GM21381 (cell line): ENCODE measurements around the gene PCNX2.
"Not testable (repeated sequence)": the region's sequence is repeated elsewhere in the genome, so short reads cannot be mapped to it uniquely, and the experiment has no call there.

Experiments used
- ATAC-seq: cut with Tn5 transposase; IDR thresholded peaks from one replicate; pipeline ENCODE4 v1.9.1; 2021; ENCODE audit warnings: mild to moderate bottlenecking, moderate library complexity; ENCODE audit not compliant: unreplicated experiment

Gene PCNX2

DNA sequence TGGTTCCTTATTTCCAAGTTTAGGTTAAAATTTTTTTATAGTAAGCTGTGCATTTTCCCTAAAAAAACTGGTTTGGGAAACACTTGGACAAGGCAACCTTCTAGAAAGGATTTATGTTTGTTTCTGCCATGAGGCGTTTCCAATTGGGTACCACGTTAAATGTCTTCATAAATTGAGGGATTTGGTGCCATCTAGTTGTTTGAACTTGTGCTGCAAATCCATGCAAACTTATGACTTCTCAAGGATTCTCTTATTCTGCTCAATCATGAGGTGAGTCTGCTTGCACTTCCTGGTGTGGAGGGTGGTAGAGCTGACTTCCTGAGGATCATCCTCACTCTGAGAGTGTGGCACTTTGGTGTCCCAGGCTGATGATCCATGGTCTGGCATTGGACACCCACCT, 123.3 kb downstream of the PCNX2 start:
- ATAC-seq = no peak

DNA sequence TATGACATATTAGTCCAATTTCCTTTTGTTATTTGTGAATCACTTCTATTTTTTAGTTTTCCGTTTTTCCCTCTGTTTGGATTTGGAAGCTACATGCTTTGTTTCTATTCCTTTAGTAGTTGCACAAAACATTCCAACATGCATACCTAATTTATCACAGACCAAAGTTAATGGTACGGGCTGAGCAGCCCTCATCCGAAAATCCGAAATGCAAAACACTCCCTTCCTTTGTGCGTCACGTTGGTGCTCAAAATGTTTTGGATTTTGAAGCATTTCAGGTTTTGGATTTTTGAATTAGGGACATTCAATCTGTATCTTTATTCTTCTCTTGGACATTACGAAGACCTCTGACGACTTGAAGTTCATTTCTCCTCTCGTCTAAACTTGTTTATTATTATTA, 124.8 kb downstream of the PCNX2 start:
- no peak for ATAC-seq

DNA sequence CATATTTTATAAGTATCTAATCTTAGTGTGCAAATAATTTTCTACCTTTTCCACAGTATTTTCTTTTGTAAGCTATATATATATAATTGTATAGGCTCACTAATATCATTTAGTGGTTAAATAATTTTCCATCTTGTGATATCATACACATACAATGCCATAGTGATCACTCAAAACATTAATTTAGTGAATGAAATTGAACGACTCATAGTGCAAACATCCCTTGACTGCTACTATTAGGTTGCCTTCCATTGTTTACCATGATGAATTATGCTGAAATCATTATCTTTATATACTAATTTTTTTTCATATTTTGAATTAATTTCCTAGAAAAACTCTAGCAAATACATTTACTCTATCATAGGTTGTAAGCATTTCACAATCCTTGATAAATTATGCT, 127.1 kb downstream of the PCNX2 start:
- ATAC-seq = no peak

DNA sequence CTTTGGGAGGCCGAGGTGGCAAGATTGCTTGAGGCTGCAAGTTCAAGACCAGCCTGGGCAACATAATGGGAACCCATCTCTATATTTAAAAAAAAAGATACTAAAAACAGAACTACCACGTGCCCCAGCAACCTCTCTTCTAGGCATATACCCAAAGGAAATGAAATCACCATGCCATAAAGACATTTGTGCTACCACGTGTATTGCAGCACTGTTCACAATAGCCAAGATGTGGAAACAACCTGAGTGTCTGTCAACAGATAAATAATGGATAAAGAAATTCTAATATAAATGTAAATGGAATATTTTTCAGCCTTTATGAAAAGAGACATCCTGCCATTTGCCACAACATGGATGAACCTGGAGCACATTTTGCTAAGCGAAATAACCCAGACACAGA, 128.6 kb downstream of the PCNX2 start:
- ATAC-seq = no peak

DNA sequence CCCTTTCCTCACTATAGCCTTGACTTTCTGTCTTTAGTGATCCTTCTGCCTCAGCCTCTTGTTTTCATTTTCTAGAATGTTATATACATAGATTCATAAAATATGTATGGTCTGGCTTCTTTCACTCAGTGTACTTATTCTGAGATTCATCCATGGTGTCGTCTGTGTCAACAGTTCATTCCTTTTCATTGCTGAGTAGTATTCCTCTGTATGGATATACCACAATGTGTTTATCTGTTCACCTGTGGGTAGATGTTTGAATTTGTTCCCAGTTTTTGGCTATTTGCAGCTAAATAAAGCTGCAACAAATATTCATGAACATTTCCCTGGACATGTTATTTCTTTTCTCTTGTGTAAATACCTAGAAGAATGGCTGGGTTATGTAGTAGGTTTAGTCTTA, 131.8 kb downstream of the PCNX2 start:
- no peak for ATAC-seq

DNA sequence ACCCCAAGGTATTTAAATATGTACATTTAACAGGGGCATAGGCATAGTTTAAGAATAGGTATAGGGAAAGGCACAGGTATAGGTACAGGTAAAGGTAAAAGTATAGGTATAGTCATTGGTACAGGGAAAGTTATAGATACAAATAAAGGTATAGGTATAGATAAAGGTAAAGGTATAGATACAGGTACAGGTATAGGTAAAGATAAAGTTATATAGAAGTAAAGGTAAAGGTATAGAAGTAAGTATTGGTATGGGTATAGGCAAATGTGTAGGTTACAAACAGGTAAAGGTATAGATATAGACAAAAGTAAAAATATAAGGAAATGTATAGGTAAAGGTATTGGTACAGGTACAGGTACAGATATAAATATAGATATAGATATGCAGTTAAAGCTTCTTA, 137.2 kb downstream of the PCNX2 start:
- ATAC-seq = no peak

DNA sequence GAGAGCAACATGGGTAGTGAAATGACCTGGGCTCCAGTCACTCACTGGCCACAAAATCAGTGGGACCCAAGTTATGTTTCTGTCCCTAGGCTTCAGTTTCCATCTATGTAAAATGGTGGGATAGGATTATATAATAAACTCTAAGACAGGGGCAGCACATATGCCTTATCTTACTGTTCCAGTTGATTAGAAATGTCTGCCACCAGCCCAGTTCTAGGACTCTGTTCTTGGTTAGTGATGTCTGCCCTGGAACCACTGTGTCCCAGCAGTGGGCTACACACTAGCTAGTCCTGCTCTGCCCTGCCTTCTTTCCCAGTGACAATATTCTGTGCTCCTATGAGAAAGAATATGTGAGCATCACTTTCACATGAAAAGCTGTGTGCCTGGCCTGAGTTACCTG, 138.3 kb downstream of the PCNX2 start:
- ATAC-seq = no peak

DNA sequence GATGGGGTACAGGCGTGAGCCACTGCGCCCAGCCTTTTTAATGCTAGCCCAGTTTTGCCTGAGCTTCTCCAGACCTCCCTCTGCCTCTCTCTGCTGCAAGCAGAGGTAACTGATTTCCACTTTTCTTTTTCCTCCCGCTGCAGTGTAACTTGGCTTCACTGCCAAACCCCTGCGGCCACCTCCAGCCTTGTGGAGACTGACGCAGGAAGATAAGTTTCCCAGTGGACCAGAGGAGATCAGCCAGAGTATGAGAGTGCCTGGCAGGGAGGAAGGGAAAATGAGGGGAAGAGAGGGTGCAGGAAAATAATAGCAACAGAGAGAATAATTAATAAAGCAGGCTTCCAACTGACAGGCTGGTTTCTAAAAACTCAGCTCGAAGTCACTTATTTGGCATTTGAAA, 143.7 kb downstream of the PCNX2 start:
- ATAC-seq = no peak

DNA sequence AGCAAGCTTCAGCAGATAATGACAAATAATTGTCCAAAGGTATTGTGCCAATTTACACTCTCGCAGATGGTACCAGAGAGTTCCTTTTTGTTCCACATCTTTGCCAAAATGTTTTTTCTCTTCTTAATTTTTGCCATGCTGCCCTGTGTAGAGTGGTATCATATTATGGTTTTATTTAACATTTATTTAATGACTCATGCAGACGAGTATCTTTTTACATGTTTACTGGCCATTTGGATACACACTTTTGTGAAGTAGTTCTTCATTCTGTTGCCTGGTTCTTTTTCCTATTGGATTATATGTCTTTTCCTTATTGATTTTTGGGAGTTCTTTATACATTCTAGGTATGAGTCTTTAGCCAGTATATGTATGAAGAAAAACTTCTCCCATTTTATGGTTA, 151.1 kb downstream of the PCNX2 start:
- ATAC-seq = no peak

DNA sequence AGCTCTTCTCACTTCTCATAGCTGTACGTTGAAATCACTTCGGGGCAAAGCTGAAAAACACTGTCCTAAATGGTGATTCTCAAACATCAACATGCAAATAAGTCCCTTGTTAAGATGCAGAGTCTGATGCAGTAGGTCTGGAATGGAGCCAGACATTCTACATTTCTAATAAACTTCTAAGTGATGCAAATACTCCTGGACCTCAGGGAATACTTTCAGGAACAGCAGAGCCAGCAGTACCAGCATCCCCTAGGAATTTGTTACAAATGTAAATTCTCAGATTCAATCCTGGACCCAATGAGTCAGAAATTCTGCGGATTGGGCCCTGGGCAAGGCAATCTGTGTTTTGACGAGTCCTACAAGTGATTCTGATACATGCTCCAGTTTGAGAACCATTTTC, 152.3 kb downstream of the PCNX2 start:
- ATAC-seq = no peak

DNA sequence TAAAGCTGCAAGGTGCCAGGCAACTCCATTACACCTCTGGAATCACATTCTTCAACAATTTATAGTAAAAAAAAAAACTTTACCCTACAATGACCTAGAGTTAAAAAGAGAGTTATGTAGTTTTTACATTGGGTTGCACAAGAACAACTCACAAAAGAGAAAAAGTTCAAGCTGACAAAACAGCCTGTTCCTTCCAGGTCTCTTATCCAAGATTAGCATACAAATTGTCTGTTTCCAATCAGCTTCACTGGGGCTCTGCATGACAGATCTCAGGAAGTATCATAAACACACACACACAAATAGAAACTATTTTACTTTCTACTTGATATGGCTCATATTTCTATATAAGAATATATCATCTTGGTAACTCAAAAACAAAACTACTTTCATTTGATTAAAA, 154.6 kb downstream of the PCNX2 start:
- ATAC-seq = no peak

DNA sequence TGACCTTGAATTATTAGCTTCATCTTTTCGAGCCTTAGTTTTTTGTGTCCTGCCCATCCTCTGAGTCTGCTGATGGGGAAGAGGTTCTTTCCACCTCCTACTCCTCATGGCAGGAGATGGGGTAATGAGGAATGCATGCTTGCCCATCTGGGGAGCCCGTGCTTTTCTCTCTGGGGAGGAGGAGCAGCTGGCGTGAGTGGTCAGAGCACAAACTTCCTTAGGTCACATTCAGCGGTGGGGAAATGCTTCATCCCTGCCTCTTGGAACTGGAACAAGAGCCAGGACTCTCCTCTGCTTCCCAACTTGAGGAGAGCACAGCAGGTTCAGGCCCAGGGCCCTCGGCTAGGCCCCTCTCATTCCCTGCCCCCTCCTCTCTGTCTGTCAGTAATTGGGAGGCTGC, 155.0 kb downstream of the PCNX2 start:
- ATAC-seq = no peak

DNA sequence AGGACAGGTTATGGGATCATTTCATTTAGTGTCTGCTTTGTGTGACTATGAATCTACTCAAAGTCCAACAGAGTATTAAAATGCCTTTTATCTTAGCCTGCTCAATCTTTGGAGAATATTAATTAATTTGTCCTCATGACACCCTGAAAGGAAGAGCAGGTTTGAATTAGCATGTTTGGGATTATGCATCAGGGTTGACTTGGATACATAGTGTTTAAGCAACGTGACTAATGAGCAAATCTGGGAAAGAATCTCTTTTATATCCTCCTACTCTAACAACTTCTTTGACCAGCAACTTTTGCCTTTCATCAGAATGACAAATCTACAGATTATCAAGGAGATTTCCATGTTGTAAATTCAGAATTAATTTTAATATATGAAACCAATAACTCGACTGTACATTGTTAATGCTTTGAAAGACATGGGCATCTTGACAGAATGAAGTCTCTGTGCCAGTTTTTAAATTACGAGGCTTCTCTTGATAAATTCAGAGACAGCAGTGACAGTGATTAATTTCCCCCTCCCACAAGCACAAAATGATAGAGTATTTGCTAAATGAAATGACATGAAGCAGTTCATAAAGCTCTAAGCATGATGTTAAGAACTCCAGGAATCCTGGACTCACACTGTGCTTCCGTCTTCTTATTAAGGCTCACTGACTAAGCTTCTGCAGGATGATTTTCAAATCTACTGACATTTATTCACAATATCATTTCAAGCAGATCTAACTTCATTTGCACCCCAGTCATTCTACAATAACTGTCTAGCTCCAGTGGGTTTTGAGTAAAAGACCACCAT, 156.5 kb downstream of the PCNX2 start:
- no peak for ATAC-seq

DNA sequence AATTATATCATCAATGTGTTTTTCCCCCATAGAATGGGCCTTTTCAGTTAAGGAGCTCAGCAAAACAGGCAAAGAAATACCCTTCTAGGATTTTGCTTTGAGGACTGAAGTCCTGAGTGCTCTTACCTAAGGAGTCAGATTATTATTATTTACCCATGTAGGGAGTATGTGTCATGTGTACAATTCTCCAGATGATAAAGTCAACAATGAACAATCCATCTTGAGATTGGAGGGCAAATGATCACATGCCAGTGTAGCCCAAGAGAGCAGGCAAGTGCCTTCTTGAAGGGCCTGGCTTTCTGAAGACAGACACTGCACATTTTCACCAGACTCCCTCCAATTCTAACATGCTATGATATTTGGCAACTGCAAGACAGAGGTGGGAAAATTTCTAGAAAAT, 159.7 kb downstream of the PCNX2 start:
- no peak for ATAC-seq

DNA sequence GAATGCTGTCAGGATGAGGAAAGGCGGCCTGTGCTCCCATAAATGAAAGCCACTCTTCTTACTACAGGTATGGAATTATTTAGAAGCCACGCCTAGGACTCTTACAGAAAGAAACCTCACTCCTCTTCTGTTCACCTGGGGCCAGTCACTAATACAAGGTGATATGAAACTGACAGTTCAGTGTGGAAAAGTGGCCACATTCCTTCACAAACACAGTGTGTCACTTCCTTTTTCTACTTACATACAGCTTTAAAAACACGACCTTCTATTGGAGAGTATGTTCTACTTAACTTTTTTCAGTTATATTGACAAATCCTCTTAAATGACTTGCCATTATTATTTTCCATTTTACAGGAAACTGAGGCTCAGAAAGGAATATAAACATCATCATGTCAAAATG, 163.1 kb downstream of the PCNX2 start:
- ATAC-seq = no peak

DNA sequence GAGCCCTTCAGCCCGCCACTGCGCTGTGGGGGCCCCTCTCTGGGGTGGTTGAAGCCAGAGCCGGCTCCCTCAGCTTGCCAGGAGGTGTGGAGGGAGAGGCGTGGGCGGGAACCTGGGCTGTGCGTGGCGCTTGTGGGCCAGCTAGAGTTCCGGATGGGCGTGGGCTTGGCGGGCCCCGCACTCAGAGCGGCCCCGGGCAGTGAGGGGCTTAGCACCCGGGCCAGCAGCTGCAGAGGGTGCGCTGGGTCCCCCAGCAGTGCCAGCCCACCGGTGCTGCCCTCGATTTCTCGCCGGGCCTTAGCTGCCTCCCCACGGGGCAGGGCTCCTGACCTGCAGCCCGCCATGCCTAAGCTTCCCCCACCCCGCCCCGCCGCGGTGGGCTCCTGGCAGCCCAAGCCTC, 166.5 kb downstream of the PCNX2 start:
- ATAC-seq = not testable (repeated sequence)

DNA sequence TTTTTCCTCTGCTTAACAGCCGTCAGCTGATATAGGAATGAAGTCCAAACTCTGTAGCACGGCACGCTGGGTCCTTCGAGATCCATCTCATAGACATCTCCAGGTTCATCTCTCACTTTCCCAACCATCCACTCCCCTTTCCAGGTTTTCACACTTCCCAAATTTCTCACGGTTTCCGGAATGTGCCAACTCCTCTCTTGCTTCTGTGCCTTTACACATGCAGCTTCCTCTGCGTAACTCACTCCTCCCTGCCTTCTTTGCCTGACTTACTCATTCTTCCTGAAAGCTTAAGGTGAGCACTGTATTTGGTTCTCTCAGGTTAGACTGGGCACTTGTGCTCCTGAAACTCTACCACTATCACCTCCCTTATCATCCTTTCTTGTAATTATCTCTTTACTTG, 168.4 kb downstream of the PCNX2 start:
- no peak for ATAC-seq

DNA sequence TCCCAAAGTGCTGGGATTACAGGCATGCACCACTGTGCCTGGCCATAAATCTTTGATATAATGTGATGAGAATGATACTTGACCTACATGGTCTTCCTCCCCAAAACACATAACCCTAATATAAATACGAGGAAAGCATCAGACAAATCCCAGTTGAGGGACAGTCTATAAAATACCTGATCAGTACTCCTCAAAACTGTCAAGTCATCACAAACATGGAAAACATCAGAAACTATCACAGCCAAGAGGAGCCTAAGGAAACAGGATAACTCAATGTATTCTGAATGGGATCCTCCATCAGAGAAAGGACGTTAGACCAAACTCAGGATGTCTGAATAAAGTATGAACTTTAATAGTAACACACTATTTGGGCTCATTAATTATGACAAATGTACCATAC, 172.7 kb downstream of the PCNX2 start:
- no peak for ATAC-seq

DNA sequence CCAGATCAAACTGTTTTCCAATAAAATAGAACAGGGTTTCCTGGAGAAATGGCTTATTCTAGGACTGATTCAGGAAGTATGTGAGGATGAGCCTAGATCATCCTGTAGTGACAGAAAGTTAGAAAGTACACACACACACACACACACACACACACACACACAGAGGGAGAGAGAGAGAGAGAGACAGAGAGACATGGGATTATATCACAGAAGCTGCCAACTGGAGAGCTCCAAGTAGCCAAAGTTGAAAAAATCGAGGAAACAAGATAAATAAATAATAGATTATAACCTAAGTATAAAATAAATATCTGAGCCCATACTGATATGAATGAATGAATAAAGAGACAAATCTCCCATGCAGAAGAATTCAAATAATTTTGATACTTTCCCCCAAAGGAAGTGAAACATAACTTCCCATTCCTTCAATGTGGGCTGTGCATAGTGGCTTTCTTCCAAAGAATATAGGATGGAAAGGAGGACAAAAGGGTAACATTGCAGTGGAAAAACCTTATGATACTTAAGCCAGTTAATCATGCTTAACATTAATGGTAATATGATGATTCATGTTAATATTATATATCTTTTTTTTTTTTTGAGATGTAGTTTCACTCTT, 173.5 kb downstream of the PCNX2 start:
- ATAC-seq = no peak

DNA sequence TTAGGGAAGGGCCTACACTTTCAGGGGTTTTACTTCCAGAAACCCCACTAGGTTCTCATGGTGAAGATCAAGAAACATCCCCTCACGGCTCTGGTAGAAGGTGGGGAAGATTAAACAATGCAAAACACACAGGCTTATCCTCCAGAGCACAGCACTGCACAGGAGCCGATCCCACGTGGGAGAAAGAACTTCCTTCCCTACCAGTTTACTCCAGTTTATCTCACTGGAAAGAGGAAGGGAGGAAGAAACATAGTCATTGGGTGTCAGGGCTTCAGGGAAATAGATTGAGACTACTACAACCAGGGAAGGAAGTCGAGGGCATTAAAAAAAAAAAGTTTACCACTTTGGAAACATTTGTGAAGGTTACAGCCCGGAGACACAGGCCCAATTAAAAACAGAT, 180.7 kb downstream of the PCNX2 start:
- no peak for ATAC-seq

DNA sequence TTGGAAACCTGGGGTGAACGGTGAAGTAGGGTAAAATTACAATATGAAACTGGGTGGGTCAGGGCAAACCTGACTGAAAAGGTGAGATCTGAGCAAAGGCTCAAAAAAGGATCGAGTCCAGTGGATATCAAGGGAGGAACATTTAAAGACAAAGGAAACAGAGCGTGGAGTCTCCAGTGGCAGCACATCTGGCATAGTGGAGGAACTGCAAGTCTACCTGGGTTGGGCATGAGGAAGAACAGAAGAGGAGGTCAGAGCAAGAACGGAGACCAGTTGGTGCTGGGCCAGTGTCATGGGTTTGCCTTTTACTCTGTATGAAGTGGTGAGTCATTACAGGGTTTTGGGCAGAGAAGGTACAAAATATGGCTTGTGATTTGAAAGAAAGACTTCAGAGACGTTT, 181.4 kb downstream of the PCNX2 start:
- no peak for ATAC-seq

DNA sequence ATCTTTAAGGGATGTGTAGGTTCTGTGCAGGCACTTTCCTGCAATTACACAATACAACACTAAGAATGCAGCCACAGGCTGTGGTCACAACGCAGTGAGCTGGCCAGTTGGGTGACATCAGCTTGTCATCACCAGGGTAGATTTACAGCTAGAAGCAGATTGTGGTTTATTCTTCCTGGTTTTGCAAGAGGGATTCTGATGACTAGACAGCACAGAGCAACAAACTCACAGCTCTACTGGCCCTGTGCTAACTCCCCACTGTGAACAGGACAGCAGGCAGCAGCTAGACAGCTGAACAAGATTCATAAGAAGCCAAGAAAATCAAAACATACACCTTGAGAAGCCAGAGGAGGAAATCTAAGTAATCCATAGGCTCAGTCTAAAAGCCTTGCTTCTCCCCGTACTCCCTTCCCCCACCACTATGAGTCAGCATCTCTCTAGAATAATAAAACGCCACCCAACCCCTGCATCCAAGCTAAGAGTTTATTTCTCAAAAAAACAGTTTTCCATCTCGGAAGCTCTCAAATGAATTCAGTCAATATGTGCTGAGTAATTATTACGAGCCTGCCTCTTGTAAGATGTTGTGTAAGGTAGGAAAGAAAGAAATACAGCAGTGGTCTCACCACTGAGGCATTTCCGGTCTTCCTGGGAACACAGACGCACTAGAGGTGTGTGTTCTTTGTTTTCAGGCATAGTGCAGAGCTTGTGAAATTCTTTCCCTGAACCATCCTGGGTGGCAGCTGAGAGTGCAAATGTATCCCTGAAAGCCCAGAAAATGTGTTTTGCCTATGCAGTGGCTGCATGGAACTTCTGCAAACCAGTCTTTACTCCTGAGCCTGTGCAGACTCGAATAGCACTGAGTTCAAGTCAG, 182.3 kb downstream of the PCNX2 start:
- peak; percentile 90 for ATAC-seq
